Natural killer cell (primary cell): Measurements from ENCODE around the gene CEP112. TPM values are rescaled to one million over a fixed set of nuclear protein-coding genes. Genes with fewer than 3 reads are reported as not detected.

Source experiments
- ATAC-seq, 3 donors: fragments of 150-1000 bp in 2 of 3; fragments of 200-7000 bp in 1 of 3; cut with Tn5 transposase; 1 replicate in 1 of 3; 2 replicates in 2 of 3; pipeline ENCODE4 v1.10.0; 2021; ENCODE audit warnings: mild to moderate bottlenecking in 2 of 3, moderate library complexity in 2 of 3
- DNase-seq, 2 donors: peaks; one replicate each; pipeline versions ENCODE4 v3.0.0 to v3.0.0-alpha.2; 2013 to 2021; ENCODE audit warnings: mixed read lengths in 1 of 2
- H3K27ac ChIP-seq: one replicate; pipeline ENCODE4 v1.5.1; 2013; ENCODE audit warnings: mild to moderate bottlenecking, low read length
- H3K27me3 ChIP-seq: one replicate; pipeline ENCODE4 v1.6.1; 2013; ENCODE audit warnings: low read length; ENCODE audit not compliant: control insufficient read depth, insufficient read depth
- H3K36me3 ChIP-seq: one replicate; pipeline ENCODE4 v1.6.1; 2013; ENCODE audit warnings: low read length; ENCODE audit not compliant: control insufficient read depth, insufficient read depth
- H3K4me1 ChIP-seq: one replicate; pipeline ENCODE4 v1.6.1; 2013; ENCODE audit warnings: low read length; ENCODE audit not compliant: control insufficient read depth, insufficient read depth
- H3K4me3 ChIP-seq: one replicate; pipeline ENCODE4 v1.5.1; 2013; ENCODE audit warnings: low read length
- H3K9me3 ChIP-seq: one replicate; pipeline ENCODE4 v1.6.1; 2013; ENCODE audit warnings: low read length; ENCODE audit not compliant: control insufficient read depth, insufficient read depth
- H3K27ac Mint-ChIP-seq, 2 donors: one replicate each; pipeline ENCODE4 v1.8.0; 2022; ENCODE audit warnings: mild to moderate bottlenecking in 2 of 2, mixed read lengths in 2 of 2, moderate library complexity in 1 of 2
- H3K27me3 Mint-ChIP-seq, 2 donors: one replicate each; pipeline ENCODE4 v1.8.0; 2022; ENCODE audit warnings: low read depth in 2 of 2, mixed read lengths in 2 of 2
- H3K36me3 Mint-ChIP-seq: one replicate; pipeline ENCODE4 v1.8.0; 2022; ENCODE audit warnings: mixed read lengths
- H3K4me1 Mint-ChIP-seq, 2 donors: one replicate each; pipeline ENCODE4 v1.8.0; 2022; ENCODE audit warnings: mixed read lengths in 2 of 2
- H3K4me3 Mint-ChIP-seq: one replicate; pipeline ENCODE4 v1.8.0; 2022; ENCODE audit warnings: mild to moderate bottlenecking, moderate library complexity, mixed read lengths
- H3K9me3 Mint-ChIP-seq, 2 donors: one replicate each; pipeline ENCODE4 v1.8.0; 2022; ENCODE audit warnings: mixed read lengths in 2 of 2
- WGBS: methylation state at CpG from one replicate; pipeline ENCODE4 v1.1.7; 2013; ENCODE audit warnings: missing lambda C conversion rate; ENCODE audit not compliant: insufficient coverage; 5-methylcytosine and 5-hydroxymethylcytosine counted together
- intact Hi-C: fragments of 100-400 bp; cut with micrococcal nuclease; formaldehyde crosslinking; loops from one replicate; pipeline ENCODE4 v1.14.2; 2022
- total RNA-seq, 4 donors: library from RNA; stranded (reverse); fragments of 120-200 nt in 1 of 4; gene quantifications; one replicate each; pipeline versions ENCODE4 v1.2.3 to v1.2.4, GENCODE V29; 2013 to 2022
- TF ChIP-seq, protein P1 (sequence below): fragments of 200-600 bp; IDR thresholded peaks from one replicate; pipeline ENCODE4 v1.8.0; 2022; ENCODE audit warnings: antibody characterized with exemption

Gene CEP112
- total RNA-seq, 3 donors from 2014 or later (not counting 1 experiment from before 2014, with no cell fraction given) = 0.60 to 1.1 (median 0.85) TPM

- H3K4me3 ChIP-seq = no peak overlapping the region
- TF ChIP-seq, protein P1, sequence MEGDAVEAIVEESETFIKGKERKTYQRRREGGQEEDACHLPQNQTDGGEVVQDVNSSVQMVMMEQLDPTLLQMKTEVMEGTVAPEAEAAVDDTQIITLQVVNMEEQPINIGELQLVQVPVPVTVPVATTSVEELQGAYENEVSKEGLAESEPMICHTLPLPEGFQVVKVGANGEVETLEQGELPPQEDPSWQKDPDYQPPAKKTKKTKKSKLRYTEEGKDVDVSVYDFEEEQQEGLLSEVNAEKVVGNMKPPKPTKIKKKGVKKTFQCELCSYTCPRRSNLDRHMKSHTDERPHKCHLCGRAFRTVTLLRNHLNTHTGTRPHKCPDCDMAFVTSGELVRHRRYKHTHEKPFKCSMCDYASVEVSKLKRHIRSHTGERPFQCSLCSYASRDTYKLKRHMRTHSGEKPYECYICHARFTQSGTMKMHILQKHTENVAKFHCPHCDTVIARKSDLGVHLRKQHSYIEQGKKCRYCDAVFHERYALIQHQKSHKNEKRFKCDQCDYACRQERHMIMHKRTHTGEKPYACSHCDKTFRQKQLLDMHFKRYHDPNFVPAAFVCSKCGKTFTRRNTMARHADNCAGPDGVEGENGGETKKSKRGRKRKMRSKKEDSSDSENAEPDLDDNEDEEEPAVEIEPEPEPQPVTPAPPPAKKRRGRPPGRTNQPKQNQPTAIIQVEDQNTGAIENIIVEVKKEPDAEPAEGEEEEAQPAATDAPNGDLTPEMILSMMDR = no peak
Observed at GRCh38 chr17:66214884-66215528, 23.1 kb upstream of the CEP112 start.

DNA sequence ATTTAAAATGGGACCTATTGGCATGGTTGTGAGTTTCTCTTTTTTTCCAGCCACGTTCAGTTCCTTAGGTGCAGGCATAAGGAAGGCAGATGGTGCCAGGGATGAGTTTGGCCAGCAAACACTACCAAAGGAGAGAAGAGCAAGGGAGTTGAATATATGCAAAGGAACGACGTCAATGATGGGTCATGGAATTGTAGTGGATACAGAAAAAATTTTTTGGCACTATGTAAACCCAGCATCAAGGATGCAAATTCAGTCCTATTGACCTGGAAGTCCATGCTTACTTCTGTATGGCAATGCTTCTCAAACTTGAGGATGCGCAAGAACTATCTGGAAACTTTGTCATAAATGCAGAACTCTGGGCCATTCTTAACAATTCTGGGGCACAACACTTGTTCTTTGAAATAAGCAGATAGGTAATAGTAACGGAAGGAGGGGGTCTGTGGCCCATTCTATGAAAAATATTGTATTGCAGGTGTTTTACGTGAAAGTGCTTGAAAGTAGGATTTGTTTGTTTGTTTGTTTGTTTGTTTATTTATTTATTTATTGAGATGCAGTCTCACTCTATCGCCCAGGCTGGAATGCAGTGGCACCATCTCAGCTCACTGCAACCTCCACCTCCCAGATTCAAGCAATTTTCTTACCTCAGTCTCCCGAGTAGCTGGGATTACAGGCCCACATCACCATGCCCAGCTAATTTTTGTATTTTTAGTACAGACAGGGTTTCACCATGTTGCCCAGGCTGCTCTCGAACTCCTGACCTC, 19.3 kb upstream of the CEP112 start:
- Histone ChIP-seq H3K4me3 (no peak overlapping the region), H3K36me3 (no peaks in the 10 kb centered on the region), H3K4me1 (no peaks in the 10 kb centered on the region), H3K27ac (no peak overlapping the region), H3K9me3 (no peaks in the 10 kb centered on the region), H3K27me3 (no peaks in the 10 kb centered on the region)
- Mint-ChIP-seq H3K27ac (no peak overlapping the region), H3K27me3 (peaks cover 30 to 34% of the 10 kb centered on the region in 2 donors), H3K36me3 (no peaks in the 10 kb centered on the region), H3K4me3 (no peak overlapping the region), H3K9me3 (peaks cover 0 to 2% of the 10 kb centered on the region in 2 donors), H3K4me1 (no peaks in the 10 kb centered on the region)
- intact Hi-C loops = no loop called here
- DNase-seq = no peak
- WGBS = 85% methylated on average over 9 of the region's 9 CpGs
- ATAC-seq = no peak
- TF ChIP-seq, protein P1 = no peak

More at GRCh38 chr17:66214884-66215528, 23.1 kb upstream of the CEP112 start:
- no peaks in the 10 kb centered on the region for H3K36me3 Mint-ChIP-seq
- ATAC-seq (no peak), DNase-seq (no peak)
- Histone ChIP-seq H3K4me1 (no peaks in the 10 kb centered on the region), H3K27me3 (no peaks in the 10 kb centered on the region), H3K36me3 (no peaks in the 10 kb centered on the region), H3K9me3 (no peaks in the 10 kb centered on the region), H3K27ac (no peak overlapping the region)
- 94% methylated on average over 5 of the region's 5 CpGs for WGBS
- H3K4me3 Mint-ChIP-seq = no peak overlapping the region
- no peak overlapping the region for H3K27ac Mint-ChIP-seq
- H3K27me3 Mint-ChIP-seq = peaks cover 30 to 49% of the 10 kb centered on the region in 2 donors
- intact Hi-C loops = no loop called here
- H3K4me1 Mint-ChIP-seq = no peaks in the 10 kb centered on the region
- H3K9me3 Mint-ChIP-seq = no peaks in the 10 kb centered on the region

DNA sequence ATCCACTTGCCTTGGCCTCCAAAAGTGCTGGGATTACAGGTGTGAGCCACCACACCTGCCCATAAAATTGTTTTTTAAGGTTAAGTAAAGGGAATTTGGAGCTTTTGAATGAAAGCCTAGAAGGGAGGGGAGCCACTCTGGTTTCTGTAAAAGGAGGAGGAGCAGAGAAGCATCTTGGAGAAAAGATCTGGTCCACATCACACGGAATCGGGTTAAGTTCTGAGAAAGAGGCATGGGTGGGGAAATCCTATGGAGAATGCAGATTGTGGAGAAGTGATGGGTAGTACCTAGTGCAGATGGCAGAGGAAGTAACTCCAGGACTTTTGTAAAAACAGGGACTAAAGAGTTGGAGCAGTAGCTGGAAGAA, 18.3 kb upstream of the CEP112 start:
- intact Hi-C loops = no loop called here
- Histone ChIP-seq H3K27me3 (no peaks in the 10 kb centered on the region), H3K4me1 (no peaks in the 10 kb centered on the region), H3K9me3 (no peaks in the 10 kb centered on the region), H3K4me3 (no peak overlapping the region), H3K36me3 (no peaks in the 10 kb centered on the region), H3K27ac (no peak overlapping the region)
- no peak for DNase-seq
- Mint-ChIP-seq H3K36me3 (no peaks in the 10 kb centered on the region), H3K9me3 (peaks cover 0 to 2% of the 10 kb centered on the region in 2 donors), H3K4me3 (no peak overlapping the region), H3K27me3 (peaks cover 27 to 34% of the 10 kb centered on the region in 2 donors), H3K4me1 (no peaks in the 10 kb centered on the region), H3K27ac (no peak overlapping the region)
- WGBS = 98% methylated on average over 2 of the region's 2 CpGs
- TF ChIP-seq, protein P1 = no peak
- ATAC-seq = no peak
